ENCODE results near the gene SPOCK1. TPM values are rescaled to one million over a fixed set of nuclear protein-coding genes. Genes with fewer than 3 reads are reported as not detected.

SPOCK1 gene
- total RNA-seq, 1 experiment from 2014 or later = not detected

DNA sequence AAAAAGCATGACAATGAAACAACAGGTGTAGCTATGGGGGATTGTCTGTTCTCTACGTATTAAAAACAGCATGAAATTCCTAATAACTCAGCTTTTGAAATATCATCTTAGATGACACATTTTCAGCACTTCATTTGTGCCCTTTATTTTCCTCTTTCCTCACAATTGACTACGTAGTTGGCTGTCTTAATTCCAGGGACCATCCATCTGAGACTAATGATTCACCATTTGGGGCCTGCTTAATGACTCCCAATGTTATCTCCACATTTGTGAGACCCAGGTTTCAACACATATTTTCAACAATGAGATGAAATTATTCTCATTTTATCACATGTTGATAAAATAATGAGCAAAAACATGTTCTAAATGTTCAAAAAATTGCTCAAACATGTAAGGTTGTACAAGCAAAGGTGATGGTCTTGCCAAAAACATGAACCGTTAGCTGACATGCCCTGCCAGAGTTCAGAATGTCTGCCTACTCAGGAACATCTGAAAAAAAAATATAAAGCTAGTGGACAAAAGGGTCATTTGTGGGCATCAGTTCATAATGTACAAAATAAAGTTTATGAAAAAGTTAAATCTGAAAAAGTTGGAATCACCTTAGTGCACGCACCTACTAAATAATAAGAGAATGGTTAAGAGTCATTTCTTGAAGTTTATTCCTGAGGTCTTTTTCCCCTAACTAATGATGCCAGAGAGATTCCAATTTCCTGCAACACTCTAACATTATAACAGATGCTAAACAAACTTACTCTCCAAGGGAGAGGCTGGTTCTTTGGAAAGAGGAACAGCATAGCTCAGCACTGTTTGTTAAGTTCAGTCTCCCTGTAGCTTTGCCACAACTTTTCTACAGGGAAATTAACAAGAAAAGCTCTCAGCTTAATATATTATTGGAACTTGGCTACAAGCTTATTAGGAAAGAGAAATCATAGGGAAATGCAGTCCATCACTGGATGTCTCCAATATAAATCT lies 275.5 kb downstream of the SPOCK1 start:
- in situ Hi-C loops (cut with HindIII; ENCODE audit: low sequenced_read_pairs) = no loop called here
- no peak for DNase-seq (ENCODE audit: low spot score)

DNA sequence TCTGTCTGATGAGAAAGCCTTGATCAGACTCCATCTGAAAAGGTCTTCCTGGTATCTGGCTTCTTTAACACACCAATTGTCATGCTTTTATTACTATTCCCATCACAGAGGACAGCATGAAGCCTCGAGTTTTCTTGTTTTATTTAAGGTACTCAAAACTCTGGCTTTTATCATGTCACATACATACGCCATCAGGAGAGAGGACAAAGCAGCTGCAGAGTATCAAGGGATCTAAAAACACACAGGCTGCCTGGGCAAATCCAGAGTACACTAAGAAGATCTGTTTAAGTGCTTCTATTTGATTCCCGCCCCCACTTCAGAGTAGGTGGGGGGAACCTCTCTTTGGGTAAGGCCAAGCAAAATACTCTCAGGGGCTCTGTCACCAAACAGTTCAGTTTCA lies 277.2 kb downstream of the SPOCK1 start:
- in situ Hi-C loops (cut with HindIII; ENCODE audit: low sequenced_read_pairs) = no loop called here
- no peak for DNase-seq (ENCODE audit: low spot score)

DNA sequence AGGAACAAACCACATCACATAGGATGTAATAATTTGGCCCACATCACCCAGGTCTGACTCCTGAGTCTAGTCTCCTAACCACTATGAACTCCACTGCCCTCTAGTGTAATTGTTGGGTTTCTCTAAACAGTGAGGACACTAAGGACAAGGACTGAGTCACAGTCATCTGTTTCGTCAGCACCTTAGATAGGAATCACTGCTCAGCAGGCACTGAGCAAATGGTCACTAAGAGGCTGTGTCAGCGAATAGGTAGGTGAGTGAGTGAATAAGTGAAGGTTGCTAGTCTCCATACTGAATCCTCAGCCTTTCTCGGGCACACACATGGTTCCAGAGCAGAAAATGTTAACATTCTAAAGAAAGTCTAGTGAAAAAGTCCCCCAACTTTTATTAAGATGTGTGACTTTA lies 278.6 kb downstream of the SPOCK1 start:
- DNase-seq (ENCODE audit: low spot score) = no peak
- in situ Hi-C loops (cut with HindIII; ENCODE audit: low sequenced_read_pairs) = no loop called here

DNA sequence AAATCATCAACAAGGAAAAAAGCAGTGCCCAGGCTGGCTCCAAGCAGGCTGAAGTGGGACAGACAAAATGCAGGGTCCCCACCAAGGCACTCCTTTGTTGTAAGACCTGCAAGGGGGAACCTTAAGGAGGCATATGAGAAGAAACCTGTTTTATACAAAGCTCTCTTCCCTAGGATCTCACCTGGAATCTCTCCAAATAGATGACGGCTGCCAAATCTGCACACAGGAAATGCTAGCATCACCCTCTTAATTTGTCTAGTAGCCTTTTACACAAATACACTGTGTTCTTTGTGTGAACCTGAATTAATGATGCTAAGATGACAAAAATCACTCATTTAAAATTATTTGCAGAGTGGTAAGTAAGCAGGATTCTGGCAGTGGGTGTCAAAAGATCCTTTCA lies 280.2 kb downstream of the SPOCK1 start:
- DNase-seq (ENCODE audit: low spot score) = peak; percentile 83
- in situ Hi-C loops (cut with HindIII; ENCODE audit: low sequenced_read_pairs) = no loop called here

DNA sequence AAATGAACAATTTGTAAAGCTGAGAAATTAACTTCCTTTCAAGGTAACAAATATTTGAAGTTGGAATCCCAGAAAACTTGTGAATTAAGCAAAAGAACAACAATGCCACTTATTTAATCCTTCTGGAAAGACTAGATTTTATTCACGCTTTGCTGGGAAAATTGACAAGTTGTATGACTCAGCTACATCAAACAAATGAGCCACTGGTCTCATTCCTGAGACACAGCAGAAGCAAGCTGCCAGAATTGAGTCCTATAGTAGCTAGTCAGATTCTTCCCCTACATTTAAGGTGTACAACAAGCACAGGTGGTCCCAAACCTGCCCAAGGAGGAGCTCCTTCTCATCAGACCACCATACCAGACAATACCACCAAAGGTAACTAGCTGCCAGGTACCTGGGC lies 280.7 kb downstream of the SPOCK1 start:
- DNase-seq (ENCODE audit: low spot score) = peak; percentile 54
- in situ Hi-C loops (cut with HindIII; ENCODE audit: low sequenced_read_pairs) = no loop called here

DNA sequence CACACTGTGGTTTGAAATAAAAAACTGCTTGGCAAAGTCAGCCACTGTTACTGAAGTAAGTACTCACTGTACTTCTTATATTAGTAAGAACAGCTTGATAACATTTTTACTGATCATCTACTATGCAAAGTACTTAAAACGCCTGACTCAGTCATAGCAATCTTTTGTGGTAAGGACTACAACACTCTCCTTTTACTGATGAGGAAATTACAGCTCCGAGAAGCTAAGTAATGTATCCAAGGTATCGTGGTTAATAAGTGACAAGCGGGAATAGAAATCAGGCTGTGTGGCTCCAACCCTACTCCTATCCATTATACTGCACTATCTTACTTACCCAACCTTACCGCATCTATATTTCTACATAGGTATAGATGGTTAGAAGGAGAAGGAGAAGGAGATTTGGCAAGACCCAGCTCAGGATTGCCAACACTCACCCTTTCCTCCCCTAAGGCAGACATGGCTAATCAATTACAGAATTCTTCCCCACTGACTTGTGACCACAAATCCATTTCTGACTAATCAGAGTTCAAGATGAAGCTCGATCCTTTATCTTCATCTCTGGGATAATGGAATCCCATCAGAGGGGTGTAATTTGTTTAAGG lies 281.4 kb downstream of the SPOCK1 start:
- in situ Hi-C loops (cut with HindIII; ENCODE audit: low sequenced_read_pairs) = no loop called here
- no peak for DNase-seq (ENCODE audit: low spot score)

DNA sequence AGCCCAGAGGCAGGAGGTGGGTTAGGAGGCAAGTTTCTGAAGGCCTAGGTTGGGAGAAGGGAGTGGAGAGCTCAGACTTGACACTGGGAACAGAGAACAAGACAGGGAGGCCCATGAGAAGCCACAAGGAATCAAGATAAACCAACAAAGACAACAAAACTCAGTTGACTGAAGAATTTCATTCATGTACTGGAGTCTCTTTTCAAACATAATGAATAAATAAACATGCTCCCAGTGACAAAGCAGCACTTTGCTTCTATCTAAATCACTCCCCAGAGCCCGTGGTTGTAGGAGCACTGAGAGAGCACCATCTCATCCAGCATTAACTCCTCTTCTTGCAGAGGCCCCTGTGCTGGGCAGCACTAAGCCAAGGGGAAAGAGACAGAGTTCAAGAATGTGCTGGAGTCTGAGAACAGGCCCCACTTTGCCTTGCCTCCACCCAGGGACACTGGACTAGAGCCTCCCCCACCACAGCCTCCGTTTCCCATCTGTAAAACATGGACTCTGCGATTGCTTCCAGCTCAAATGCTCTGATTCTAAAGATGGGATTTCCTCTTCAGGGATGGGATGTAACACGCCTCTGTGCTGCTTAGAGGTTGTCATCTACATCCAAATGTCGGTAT lies 282.0 kb downstream of the SPOCK1 start:
- DNase-seq (ENCODE audit: low spot score) = no peak
- in situ Hi-C loops (cut with HindIII; ENCODE audit: low sequenced_read_pairs) = no loop called here

DNA sequence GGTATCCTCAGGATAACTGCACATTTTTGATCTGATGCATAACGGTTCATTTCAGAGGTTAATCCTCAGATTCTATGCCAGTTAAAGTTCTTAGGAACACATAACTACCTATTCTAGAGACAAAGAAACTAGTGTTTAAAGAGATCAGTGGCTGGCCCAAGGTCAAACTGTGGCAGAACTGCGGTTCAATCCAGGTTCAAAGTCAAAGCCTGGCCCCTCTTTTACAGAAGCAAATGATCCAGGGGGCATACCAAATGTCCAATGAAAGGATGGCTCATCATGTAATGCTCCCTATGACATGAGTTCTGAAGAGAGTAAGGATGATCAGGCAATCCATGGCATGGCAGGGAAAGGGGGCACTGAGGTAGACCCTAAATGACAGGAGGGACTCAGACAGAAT lies 283.3 kb downstream of the SPOCK1 start:
- in situ Hi-C loops (cut with HindIII; ENCODE audit: low sequenced_read_pairs) = no loop called here
- DNase-seq (ENCODE audit: low spot score) = no peak

DNA sequence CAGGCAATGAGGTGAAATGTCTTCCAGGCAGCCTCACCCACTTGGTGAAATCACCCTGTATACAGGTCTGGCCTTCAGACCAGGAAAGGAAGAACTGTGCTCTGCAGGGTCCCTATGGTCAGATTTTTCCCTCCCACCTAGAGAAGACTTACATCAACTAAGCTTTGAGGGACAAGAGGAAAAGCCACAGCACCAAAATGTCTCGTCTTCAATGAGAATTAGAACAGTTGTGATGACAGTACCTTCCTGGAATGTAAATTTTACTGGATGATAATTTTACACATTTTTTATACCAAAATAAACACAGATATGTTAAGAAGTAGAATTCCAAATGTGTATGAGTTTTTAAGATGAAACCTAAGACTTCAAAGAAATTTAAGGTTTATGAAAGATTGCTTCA lies 283.9 kb downstream of the SPOCK1 start:
- DNase-seq (ENCODE audit: low spot score) = no peak
- in situ Hi-C loops (cut with HindIII; ENCODE audit: low sequenced_read_pairs) = no loop called here

DNA sequence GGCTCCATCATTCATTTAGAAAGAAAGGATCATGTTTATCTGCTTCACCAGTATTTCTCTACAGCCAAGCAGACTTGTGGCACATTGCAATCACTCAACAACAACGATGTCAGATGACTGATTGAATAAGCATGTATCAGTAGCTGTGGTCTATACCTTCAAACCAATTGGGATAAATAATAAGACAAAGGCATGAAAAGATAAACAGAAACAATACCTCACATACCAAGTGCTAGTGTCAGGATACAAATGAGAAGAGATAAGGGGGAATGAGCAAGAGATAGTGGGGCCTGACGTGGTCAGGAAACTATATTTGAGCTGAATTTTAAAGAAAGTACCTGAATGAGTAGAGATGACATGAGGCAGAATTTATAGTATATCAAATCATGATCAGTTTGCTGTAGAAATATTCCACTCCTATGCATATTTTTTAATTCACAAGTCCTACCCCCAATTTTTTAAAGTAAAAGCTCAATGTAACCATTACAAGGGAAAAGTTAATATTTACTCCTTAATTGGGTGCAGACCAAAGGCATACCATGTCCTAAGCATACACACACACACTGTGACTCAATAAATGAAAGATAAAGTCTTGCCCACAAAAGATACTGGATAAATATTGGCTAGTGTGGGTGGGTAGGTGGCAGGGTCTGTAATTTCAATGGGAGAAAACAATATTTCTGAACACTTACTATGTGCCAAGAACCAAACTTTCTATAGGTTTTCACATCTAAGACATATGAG lies 284.5 kb downstream of the SPOCK1 start:
- in situ Hi-C loops (cut with HindIII; ENCODE audit: low sequenced_read_pairs) = no loop called here

DNA sequence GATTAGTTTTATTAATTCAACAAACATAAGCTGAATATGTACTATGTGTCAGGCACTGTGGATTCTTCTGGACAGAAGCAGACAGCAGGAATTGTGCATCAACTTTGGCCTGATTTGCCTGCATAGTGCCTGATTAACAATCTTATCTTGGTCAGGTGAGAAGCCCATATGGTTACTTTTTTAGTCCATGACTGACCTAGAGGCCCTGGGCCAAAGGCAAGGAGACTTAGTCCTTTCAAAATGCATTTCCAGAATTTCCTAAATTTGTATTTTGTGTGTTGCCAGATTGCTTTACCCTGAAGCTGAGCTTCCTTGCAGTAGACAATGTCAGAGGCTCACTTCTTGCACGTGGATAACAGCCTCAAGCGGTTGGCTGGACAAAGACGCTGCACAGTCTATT lies 286.7 kb downstream of the SPOCK1 start:
- in situ Hi-C loops (cut with HindIII; ENCODE audit: low sequenced_read_pairs) = no loop called here
- DNase-seq (ENCODE audit: low spot score) = peak; percentile 75

More for the DNA sequence above, 284.5 kb downstream of the SPOCK1 start:
- DNase-seq (ENCODE audit: low spot score) = no peak

DNA sequence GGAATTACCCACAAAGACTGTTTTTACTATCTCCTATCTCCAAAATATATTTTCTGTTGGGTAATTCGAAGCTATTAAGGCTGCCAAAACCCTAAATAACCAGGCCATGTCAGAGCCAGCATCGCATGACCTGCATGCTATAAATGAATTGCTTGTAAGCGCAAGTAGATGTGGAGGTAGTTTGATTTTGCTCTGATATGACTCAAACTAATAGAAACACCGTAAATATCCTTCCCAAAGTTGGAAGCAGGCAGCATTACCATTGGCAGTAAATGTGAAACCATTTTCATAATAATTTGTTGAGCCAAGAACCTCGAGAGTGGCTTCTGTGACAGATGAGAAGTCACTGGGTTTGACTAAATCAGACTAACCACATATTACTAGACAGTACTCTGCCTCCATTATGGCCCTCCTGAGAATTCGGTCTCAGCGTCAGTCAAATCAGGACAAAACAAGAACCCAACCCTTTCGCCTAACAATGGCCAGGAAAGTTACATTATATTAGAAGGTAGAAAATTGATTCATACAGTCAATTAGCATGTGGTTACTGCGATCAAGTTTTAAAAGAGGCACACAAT lies 289.8 kb downstream of the SPOCK1 start:
- DNase-seq (ENCODE audit: low spot score) = peak; percentile 55
- in situ Hi-C loops (cut with HindIII; ENCODE audit: low sequenced_read_pairs) = no loop called here

DNA sequence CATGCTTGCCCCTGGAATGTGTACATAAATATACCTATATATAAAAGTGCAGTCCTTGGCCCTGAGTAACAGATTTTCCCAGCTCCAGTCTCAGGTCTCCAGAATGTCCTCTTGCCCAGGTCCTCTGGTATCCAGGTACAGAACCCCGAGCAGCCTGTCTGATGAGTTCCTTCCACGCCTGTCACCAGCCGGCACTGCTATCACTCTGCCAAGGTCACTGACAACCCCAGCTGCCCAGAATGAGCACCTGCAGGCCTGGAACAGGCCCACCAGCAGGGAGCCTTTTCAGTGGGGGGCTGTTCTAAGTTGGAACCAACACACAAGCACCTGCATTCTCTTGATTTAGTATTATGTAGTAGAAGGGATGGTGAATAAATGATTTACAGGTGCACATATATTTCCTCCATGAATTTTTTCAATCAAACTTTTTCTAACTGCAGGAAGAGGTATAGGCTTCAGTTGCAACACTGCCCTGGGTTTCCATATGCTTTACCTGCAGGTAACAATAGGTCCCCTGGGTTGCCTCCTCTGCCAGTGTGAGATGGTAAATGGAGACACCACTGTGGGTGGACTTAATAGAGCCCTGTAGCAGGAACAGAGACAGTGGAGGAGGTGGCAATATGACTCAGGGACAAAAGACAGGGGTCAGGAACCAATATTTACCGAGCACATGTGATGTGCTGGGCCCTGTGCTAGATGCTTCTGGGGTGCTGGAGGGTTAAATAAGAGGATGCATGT lies 291.9 kb downstream of the SPOCK1 start:
- peak; percentile 94 for DNase-seq (ENCODE audit: low spot score)
- in situ Hi-C loops (cut with HindIII; ENCODE audit: low sequenced_read_pairs) = no loop called here

DNA sequence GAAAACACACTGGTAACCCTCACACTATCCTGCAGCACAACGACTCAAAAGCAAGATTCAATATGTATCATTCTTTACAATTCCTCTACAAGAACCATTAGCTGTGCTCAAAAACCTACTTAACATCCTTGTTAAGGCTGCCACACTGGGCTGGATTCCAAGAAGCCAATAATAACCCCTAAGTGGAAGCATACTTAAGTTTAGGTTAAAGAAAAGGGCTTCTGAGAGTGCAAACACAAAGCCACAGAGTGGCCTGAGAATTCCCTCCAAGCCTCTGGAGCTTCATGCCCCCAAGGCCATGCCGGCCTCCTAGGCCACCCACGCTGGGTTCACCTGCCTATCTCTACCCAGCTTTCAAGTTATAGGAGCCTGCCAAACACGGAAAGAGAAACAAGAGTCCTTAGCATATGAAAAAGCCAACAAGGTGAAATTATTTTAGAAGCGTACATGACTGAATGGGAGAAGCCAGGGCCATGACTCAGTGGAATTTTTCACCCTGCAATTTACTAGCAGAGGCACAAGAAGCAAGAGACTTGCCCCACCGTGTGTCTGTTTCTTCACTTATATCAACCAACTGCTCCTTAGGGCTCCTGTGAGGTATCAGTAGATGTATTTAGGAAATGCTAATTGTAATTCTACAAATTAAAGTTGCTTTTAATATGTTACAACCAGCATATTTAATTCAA lies 293.0 kb downstream of the SPOCK1 start:
- DNase-seq (ENCODE audit: low spot score) = no peak
- in situ Hi-C loops (cut with HindIII; ENCODE audit: low sequenced_read_pairs) = no loop called here

DNA sequence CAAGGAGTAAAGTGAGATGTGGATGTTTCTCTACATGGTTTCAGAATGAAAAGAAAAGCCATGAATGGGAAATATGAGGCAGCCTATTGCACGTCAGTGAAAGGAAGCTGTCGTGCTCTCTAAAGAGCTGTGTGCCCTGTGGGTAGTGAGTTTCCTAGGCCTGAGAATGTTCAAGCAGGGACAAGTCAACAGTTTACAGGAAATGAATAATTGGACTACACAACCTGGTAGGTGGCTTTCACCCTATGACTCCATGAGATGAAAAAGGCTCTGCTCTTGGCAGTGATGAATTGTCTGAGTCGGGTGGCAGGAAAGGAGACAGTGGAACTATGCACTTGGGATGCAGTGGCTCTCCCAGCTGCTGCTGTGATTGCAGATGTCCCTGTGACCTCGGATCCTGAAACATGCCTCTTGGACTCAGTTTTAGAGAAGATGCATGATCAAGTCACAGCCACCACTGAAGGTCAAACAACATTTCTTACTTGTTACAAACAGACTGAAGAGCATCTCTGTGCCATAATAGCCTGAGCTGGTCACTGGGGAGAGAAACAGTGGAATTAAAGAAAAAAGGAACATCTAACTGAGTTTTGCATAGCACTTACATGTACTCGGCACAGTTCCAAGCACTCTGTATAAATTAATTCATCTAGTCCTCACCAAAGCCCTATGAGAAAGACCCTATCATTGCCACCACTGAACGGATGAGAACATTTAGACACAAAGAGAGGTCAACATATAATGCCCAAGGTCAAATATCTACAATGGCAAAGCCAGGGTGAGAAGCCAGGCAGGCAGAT lies 293.7 kb downstream of the SPOCK1 start:
- in situ Hi-C loops (cut with HindIII; ENCODE audit: low sequenced_read_pairs) = no loop called here
- DNase-seq (ENCODE audit: low spot score) = no peak

DNA sequence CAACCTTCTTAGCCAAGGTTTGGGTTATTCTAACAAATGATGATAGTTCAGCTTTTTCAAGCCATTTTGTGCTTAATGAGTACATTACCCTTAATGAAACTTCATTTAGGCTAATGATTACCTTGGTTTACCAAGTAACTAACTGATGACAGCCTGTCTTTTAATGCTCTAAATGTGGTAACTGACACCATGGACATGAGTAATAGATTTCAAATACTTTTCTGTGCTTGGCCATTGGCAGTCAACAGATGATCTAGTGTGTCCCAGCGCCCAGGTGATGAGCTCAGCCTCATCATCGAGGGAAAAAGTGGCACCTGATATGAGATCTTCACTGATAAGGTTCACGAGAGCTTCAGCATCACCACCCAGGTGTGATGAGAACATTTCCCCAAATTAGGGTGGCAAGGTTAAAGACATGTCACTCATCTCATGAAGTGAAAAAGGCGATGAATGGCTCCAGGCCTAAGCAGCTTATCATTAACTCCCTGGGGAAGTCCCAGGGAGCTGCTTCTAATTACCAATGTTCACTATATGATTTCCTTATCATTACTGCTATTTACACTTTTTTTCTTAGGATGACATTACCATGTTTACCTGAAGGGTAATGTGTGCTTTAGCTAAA lies 296.0 kb downstream of the SPOCK1 start:
- no peak for DNase-seq (ENCODE audit: low spot score)
- in situ Hi-C loops (cut with HindIII; ENCODE audit: low sequenced_read_pairs) = no loop called here

DNA sequence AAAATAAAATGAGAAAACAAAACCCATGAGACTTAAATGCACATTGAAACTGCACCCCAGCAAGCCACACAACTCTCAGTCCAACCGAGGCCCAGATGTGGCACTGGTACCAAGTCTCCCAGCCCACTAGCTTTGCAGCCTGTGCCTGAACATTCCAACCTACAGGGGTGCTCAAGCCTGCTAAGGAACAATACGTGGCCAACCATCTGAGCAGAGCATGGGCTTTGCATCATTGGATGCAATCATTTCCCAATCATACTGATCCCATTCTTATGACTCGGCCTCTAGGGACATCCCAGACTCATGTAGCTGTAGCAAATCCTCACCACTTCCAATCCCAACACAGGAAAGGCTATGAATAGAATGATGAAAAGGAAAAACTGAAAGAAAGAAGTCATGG lies 297.2 kb downstream of the SPOCK1 start:
- in situ Hi-C loops (cut with HindIII; ENCODE audit: low sequenced_read_pairs) = no loop called here

More for the DNA sequence above, 297.2 kb downstream of the SPOCK1 start:
- DNase-seq (ENCODE audit: low spot score) = no peak

All from G401 (cell line).